HG03108 (cell line): ENCODE measurements around the gene GPX2.
A peak's percentile ranks its signal among the peaks of the same experiment; 100 is the strongest.
"Not testable (repeated sequence)": the region's sequence is repeated elsewhere in the genome, so short reads cannot be mapped to it uniquely, and the experiment has no call there.

Source experiments
- ATAC-seq: cut with Tn5 transposase; IDR thresholded peaks from one replicate; pipeline ENCODE4 v1.9.1; 2021; ENCODE audit warnings: moderate library complexity; ENCODE audit not compliant: unreplicated experiment

Gene GPX2

GRCh38 chr14:64915029-64915424 is 27.5 kb downstream of the GPX2 start:
- ATAC-seq = no peak

- ATAC-seq = peak; percentile 96
Measured at GRCh38 chr14:64914237-64915028, 28.1 kb downstream of the GPX2 start, which contains the start of gene CHURC1. CHURC1 (plus strand) TSS chr14:64914455; CDS start chr14:64914496, 41 bp downstream.

- ATAC-seq = not testable (repeated sequence)
Measured at GRCh38 chr14:64913477-64913876, 29.1 kb downstream of the GPX2 start.

GRCh38 chr14:64912261-64912660 is 30.3 kb downstream of the GPX2 start:
- ATAC-seq = no peak

GRCh38 chr14:64910847-64911495 is 31.6 kb downstream of the GPX2 start:
- no peak for ATAC-seq

- ATAC-seq = no peak
Measured at GRCh38 chr14:64906022-64906421, 36.5 kb downstream of the GPX2 start.

- no peak for ATAC-seq
Measured at GRCh38 chr14:64899958-64900357, 42.6 kb downstream of the GPX2 start.

- ATAC-seq = no peak
Measured at GRCh38 chr14:64891839-64892375, 50.6 kb downstream of the GPX2 start.

GRCh38 chr14:64891173-64891838 is 51.2 kb downstream of the GPX2 start:
- no peak for ATAC-seq

- no peak for ATAC-seq
Measured at GRCh38 chr14:64889352-64889751, 53.2 kb downstream of the GPX2 start.
